ENCODE measurements around the gene PPP2R2C. TPM values are rescaled to one million over a fixed set of nuclear protein-coding genes. Genes with fewer than 3 reads are reported as not detected.
A peak's percentile ranks its signal among the peaks of the same experiment; 100 is the strongest.

The PPP2R2C gene
- polyA plus RNA-seq, 3 donors from 2014 or later: not detected

- Mint-ChIP-seq H3K27me3 (ENCODE audit: low read depth in 3 of 3) (peaks cover 0 to 12% (median 5%) of the 10 kb centered on the region in 3 donors), H3K36me3 (no peaks in the 10 kb centered on the region), H3K4me1 (peaks cover 10 to 11% of the 10 kb centered on the region in 2 donors), H3K27ac (no peak overlapping the region), H3K4me3 (no peak overlapping the region), H3K9me3 (no peaks in the 10 kb centered on the region)
- no peak for DNase-seq
Observed at GRCh38 chr4:6277139-6277802, 195.1 kb downstream of the PPP2R2C start.

- Mint-ChIP-seq H3K4me1 (peaks cover 11 to 12% of the 10 kb centered on the region in 2 donors), H3K27ac (no peak overlapping the region), H3K36me3 (no peaks in the 10 kb centered on the region), H3K27me3 (ENCODE audit: low read depth in 3 of 3) (peaks cover 0 to 10% (median 5%) of the 10 kb centered on the region in 3 donors), H3K4me3 (no peak overlapping the region), H3K9me3 (no peaks in the 10 kb centered on the region)
- DNase-seq: no peak
Observed at GRCh38 chr4:6275898-6276806, 196.3 kb downstream of the PPP2R2C start.

GRCh38 chr4:6275351-6275750 is 197.1 kb downstream of the PPP2R2C start:
- Mint-ChIP-seq H3K4me3 (no peak overlapping the region), H3K36me3 (no peaks in the 10 kb centered on the region), H3K9me3 (no peaks in the 10 kb centered on the region), H3K27ac (no peak overlapping the region), H3K4me1 (peaks cover 14 to 20% of the 10 kb centered on the region in 2 donors), H3K27me3 (ENCODE audit: low read depth in 3 of 3) (peaks cover 5 to 10% (median 5%) of the 10 kb centered on the region in 3 donors)
- DNase-seq: no peak

- Mint-ChIP-seq H3K36me3 (no peaks in the 10 kb centered on the region), H3K4me1 (peaks cover 18 to 23% of the 10 kb centered on the region in 2 donors), H3K9me3 (no peaks in the 10 kb centered on the region), H3K4me3 (no peak overlapping the region), H3K27ac (no peak overlapping the region), H3K27me3 (ENCODE audit: low read depth in 3 of 3) (peaks cover 4 to 7% (median 5%) of the 10 kb centered on the region in 3 donors)
- DNase-seq: no peak
Observed at GRCh38 chr4:6273661-6273990, 198.8 kb downstream of the PPP2R2C start.

- peak overlapping the region in 2 of 5 donors; percentile 12 to 27 for H3K4me3 Mint-ChIP-seq
- H3K27me3 Mint-ChIP-seq (ENCODE audit: low read depth in 3 of 3): peaks cover 6 to 7% (median 7%) of the 10 kb centered on the region in 3 donors
- no peak overlapping the region for H3K27ac Mint-ChIP-seq
- H3K9me3 Mint-ChIP-seq: no peaks in the 10 kb centered on the region
- no peaks in the 10 kb centered on the region for H3K36me3 Mint-ChIP-seq
- peaks cover 13 to 20% of the 10 kb centered on the region in 2 donors for H3K4me1 Mint-ChIP-seq
- DNase-seq: no peak
Observed at GRCh38 chr4:6272863-6273660, 199.4 kb downstream of the PPP2R2C start.

GRCh38 chr4:6271701-6272465 is 200.5 kb downstream of the PPP2R2C start:
- Mint-ChIP-seq H3K27me3 (ENCODE audit: low read depth in 3 of 3) (peaks cover 6 to 7% (median 7%) of the 10 kb centered on the region in 3 donors), H3K4me3 (peak overlapping the region in 3 of 5 donors; percentile 10 to 53 (median 40)), H3K9me3 (no peaks in the 10 kb centered on the region), H3K36me3 (no peaks in the 10 kb centered on the region), H3K27ac (no peak overlapping the region), H3K4me1 (peaks cover 11 to 20% of the 10 kb centered on the region in 2 donors)
- DNase-seq: no peak

GRCh38 chr4:6271206-6271605 is 201.2 kb downstream of the PPP2R2C start:
- H3K36me3 Mint-ChIP-seq: no peaks in the 10 kb centered on the region
- no peak overlapping the region for H3K27ac Mint-ChIP-seq
- no peak for DNase-seq
- H3K27me3 Mint-ChIP-seq (ENCODE audit: low read depth in 3 of 3): peaks cover 4 to 7% (median 7%) of the 10 kb centered on the region in 3 donors
- no peaks in the 10 kb centered on the region for H3K9me3 Mint-ChIP-seq
- H3K4me1 Mint-ChIP-seq: peaks cover 11 to 20% of the 10 kb centered on the region in 2 donors
- peak overlapping the region; percentile 81 to 88 (median 83) for H3K4me3 Mint-ChIP-seq

GRCh38 chr4:6270636-6271121 is 201.7 kb downstream of the PPP2R2C start:
- Mint-ChIP-seq H3K9me3 (no peaks in the 10 kb centered on the region), H3K27me3 (ENCODE audit: low read depth in 3 of 3) (peaks cover 4 to 7% (median 7%) of the 10 kb centered on the region in 3 donors), H3K4me3 (peak overlapping the region; percentile 81 to 88 (median 83)), H3K36me3 (no peaks in the 10 kb centered on the region), H3K4me1 (peaks cover 11 to 20% of the 10 kb centered on the region in 2 donors), H3K27ac (no peak overlapping the region)
- no peak for DNase-seq

Other genes with a start within 250 kb of the PPP2R2C start
- gene WFS1, start 202.8 kb downstream of the PPP2R2C start, polyA plus RNA-seq: 1 to 10 TPM; 2.5 to 7.2 (median 5.8) TPM
- gene MAN2B2, start 102.6 kb upstream of the PPP2R2C start, polyA plus RNA-seq: 10 to 100 TPM; 12.9 to 34.9 (median 15.3) TPM
- gene MRFAP1, start 168.1 kb upstream of the PPP2R2C start, polyA plus RNA-seq: 100 to 1,000 TPM; 143 to 174 (median 161) TPM
- 1 to 10 TPM in 1 of 3 donors, not detected in 2; 1.5 TPM for gene S100P, start 221.3 kb upstream of the PPP2R2C start, polyA plus RNA-seq
- gene MRFAP1L1, start 237.3 kb upstream of the PPP2R2C start, polyA plus RNA-seq: 100 to 1,000 TPM in 2 of 3 donors, 10 to 100 TPM in 1; 81.3 to 159 (median 139) TPM
- 10 to 100 TPM; 53.5 to 65.8 (median 54.2) TPM for gene BLOC1S4, start 243.6 kb upstream of the PPP2R2C start, polyA plus RNA-seq